Loucy (cell line): Measurements from ENCODE around the gene ANO2.

Experiments used
- EZH2phosphoT487 ChIP-seq: fragments of 200-600 bp; IDR thresholded peaks from 2 replicates; pipeline ENCODE4 v1.6.1; 2018; ENCODE audit warnings: antibody characterized with exemption, mild to moderate bottlenecking, moderate library complexity, borderline replicate concordance
- TF ChIP-seq, protein P1 (sequence below): fragments of 200-600 bp; sonication (generic); conservative IDR thresholded peaks from 2 replicates; pipeline ENCODE4 v1.5.1; 2014; ENCODE audit warnings: mild to moderate bottlenecking, antibody characterized with exemption, low read length

DNA sequence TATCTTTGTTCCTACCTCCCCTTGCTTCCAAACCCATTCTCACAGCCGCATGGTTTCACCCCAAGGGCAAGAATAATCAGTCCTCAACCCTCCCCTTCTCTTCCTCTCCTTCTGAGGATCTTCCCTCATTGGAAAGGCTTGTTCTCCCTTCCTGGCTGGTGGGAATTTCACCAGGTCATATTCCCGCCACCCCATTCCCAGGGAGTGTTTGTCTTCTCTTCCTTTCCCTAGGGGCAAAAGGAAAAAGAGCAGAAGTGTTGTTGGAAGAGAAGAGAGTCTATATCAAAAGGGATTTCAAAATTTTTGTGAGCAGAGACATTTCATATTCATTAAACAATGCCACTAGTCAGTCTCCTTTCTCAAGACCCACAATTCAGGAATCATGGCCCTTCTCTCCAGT lies 176.9 kb downstream of the ANO2 start:
- TF ChIP-seq, protein P1, sequence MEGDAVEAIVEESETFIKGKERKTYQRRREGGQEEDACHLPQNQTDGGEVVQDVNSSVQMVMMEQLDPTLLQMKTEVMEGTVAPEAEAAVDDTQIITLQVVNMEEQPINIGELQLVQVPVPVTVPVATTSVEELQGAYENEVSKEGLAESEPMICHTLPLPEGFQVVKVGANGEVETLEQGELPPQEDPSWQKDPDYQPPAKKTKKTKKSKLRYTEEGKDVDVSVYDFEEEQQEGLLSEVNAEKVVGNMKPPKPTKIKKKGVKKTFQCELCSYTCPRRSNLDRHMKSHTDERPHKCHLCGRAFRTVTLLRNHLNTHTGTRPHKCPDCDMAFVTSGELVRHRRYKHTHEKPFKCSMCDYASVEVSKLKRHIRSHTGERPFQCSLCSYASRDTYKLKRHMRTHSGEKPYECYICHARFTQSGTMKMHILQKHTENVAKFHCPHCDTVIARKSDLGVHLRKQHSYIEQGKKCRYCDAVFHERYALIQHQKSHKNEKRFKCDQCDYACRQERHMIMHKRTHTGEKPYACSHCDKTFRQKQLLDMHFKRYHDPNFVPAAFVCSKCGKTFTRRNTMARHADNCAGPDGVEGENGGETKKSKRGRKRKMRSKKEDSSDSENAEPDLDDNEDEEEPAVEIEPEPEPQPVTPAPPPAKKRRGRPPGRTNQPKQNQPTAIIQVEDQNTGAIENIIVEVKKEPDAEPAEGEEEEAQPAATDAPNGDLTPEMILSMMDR = no peak
- no peak for TF ChIP-seq EZH2phosphoT487
